CMK (cell line): ENCODE data around the gene GALNT18.

ENCODE experiments used
- DNase-seq: peaks from one replicate; pipeline ENCODE4 v3.0.0-alpha.2; 2010; ENCODE audit warnings: low read depth

Gene GALNT18

DNA sequence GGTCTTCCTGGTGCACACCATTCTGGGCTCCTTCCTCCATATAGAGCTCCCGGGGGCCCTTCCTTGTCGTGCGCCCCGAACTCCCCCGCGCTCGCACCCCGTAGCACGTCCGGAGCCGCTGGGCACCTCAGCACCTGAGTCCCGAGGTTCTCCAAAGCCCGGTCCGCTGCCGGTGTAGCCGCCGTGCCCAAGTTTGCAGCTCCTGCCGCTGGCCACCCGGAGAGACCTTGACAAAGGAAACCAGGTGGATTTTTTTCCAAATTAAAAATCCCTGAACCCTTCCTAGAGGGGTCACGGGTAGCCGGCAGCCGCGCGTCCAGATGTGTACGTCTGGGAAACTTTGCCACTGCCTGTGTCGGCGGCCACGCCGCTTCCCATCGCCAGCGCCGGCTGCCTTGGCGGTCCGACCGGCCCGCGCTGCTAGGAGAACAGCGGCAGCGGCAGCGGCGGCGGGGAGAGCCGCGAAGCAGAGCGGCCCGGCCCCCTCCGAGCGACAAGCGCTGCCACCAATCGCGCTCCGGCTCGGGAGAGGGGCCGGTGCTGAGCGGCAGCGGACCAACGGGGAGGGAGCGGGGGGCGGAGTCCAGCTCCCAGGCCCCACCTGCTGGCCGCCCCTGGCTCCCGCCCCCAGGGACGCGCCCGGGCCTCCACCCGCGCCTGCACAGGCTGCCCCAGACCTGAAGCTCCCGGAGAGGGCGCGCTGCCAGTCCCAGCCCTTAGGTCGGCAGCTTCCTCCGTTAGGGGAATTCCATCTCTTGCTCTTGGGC, at the start of gene GALNT18:
TSS of gene GALNT18 (minus strand) at position 433 of the 767 bp plus-strand sequence.
- no peak for DNase-seq

DNA sequence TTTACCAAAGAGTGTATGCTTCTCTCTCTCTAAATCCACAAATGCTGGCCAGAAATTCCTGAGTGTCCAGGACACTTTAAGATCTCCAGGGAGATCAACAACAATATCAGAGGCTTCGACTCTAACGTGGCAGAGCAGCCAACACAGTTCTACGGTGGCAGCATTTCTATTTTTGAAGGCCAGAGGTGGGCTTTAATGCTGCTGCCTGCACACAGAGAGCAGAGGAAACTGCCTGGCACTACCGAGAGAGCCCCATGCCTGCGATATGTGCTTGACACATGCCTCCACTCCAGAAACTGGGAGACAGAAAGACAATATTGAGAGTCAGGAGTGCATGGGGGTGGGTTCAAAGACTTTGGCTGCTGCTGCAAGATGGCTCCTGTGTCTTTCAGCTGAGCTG, 48.8 kb upstream of the GALNT18 start:
- no peak for DNase-seq

GRCh38 chr11:11669233-11669846, 47.5 kb upstream of the GALNT18 start:
- no peak for DNase-seq

DNA sequence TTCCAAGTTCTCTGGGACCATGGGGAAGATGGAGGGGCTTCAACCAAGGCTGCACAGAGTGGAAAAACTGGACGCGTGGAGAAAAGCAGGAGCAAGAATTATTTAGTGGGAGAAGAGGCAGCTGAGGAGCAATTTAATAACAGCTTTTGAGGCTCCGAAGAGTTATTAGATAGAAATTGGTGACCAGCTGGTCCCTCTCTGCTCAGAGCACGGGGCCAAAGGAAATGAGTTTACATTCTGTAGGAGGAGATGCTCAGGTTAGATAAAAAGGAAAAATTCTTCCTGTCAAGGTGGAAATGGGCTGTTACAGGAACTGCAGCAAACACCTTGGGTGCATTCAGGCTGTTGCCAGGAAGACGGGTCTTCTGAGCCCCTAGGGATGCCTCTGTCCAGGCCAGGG, 47.0 kb upstream of the GALNT18 start:
- no peak for DNase-seq

DNA sequence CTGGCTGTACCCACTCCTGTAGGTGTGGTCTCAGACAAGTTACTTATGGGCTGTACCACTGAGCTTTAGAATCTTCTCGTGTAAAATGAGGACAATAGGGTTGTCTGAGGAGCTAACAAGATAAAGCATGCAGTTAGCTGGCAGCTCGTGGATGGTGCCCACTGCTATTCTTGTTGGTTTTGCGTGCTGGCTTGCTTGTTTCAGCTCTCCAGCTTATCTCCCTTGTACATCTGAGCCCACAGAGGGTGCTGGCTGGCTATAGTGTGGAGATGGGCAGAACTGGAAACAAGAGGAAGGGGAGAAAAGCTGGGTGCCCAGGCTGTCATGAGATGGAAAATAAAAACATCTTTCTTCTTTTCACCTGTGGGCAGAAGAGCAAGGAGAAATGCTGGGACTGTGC, 46.5 kb upstream of the GALNT18 start:
- no peak for DNase-seq

DNA sequence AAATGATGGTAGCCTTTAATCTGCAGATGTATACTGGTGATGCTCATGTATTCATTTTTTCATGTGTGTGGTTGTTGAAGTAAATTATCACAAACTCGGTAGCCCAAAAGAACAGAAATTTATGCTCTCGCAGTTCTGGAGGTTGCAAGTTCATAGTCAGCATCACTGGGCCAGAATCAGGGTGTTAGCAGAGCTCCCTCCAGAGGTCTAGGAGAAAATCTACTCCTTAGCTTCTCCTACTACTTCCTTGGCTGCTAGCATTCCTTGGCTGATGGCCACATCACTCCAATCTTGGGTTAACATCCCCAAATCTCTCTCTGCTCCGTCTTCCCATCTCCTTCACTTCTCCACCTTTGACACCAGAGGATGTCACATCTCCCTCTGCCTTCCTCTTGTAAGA, 45.3 kb upstream of the GALNT18 start:
- no peak for DNase-seq

GRCh38 chr11:11665407-11665806, 43.6 kb upstream of the GALNT18 start:
- no peak for DNase-seq

- DNase-seq = no peak
Measured at GRCh38 chr11:11663907-11664306, 42.1 kb upstream of the GALNT18 start.

DNA sequence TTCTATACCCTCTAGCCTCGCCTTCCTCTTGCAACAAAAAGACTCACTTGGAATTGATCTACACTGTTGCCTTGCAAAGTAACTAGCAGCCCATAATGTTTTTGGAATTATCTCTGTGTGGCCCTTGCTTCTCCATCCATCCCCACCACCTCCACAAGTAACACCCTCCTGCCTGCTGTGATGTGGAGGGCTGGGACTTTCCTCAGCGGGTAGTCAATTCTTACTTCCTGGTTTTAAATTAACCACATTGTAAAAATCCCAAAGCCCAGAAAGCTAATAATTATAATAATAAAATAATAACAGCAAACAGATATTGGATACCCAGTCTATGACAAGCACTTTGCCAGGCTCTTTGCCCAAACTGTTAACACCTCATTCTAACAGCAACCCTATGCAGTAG, 40.8 kb upstream of the GALNT18 start:
- no peak for DNase-seq

GRCh38 chr11:11661326-11662040, 39.7 kb upstream of the GALNT18 start:
- DNase-seq = no peak

DNA sequence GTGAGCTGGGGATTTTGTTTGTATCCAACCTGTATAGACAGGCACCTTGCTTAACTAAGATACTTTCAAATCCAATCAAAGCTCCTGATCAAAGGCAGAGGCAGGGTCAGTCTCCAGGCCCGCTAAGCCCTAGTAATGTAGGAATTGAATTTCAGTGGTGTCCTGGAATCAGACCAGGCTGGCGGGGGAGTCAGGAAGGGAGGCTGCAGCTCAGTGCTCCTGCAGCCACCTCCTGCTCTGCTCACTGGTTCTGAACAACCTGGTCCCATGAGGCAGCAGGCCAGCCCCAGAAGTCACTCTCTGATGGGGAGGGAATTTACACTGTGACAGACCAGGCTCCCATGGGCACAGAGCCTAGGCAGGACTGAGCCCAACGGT, 38.5 kb upstream of the GALNT18 start:
- no peak for DNase-seq

DNA sequence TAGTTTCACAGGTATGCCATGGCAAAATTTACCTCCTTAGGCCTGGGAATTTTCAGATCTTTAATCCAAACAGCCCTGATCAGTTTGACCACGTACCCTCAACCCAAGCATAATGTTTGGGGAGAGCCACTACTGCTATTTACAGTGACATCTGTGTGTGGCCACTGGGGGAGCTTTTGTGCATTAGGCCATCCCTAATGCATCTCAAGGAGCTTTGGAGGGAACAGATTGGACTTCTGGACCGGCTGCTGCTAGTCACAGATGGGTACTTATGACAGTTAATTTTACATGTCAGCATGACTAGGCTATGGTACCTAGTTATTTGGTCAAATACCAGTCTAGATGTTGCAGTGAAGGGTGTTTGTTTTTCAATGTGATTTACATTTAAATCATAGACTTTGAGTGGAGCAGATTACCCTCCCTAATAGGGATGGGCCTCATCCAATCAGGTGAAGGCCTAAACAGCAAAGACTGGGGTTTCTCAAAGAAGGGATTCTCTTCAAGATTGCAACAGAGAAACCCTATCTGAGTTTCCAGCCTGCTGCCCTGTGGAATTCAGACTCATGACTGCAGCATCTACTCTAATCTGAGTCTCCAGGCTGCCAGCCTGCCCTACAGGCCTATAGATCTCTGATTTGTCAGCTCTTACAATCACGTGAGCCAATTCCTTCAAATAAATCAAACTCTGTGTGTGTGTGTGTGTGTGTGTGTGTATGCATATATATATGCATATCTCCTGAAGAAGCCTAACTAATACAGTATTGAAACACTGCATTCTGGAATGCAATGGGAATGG, 38.0 kb upstream of the GALNT18 start:
- no peak for DNase-seq

GRCh38 chr11:11657218-11657955, 35.6 kb upstream of the GALNT18 start:
- DNase-seq = no peak

DNA sequence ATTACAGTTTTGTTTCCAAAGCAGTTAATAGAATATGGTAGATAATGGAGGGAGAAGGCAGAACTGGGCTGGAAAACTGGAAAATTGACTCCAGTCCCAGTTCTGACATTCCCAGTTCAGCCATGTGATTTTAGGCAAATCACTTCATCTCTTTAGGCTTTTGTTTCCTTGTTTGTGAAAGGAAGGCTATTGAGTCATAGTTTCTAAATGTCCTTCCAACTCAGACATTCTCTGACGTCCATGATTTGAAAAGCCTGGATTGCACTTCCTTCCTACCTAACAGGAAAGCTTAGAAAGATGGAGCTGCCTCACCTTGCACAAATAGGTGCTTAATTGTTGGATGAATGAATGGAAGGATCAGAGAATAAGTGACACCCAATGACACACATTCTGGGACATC, 19.8 kb upstream of the GALNT18 start:
- DNase-seq = no peak

DNA sequence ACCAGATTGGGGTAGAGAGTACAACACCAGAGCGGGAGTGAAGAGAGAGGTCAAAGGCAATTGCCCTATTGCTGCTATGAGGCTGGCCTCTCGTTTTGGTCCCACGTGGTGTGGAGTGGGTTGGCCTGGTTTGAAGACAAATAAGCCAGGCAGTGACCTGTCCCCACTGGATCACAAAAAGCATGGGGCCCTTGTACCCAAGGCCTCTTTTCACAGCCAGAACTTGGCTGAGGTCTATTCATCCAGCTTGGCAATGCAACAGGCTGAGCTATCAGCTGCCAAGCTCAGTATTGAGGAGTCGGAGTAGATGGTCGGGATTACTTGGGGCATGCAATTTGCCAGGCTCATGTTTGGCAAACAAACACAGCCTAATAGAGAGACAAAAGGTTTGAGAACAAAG, 19.2 kb upstream of the GALNT18 start:
- DNase-seq = no peak

GRCh38 chr11:11640152-11640551, 18.3 kb upstream of the GALNT18 start:
- DNase-seq = no peak

- DNase-seq = no peak
Measured at GRCh38 chr11:11636671-11637070, 14.9 kb upstream of the GALNT18 start.

GRCh38 chr11:11635443-11635842, 13.6 kb upstream of the GALNT18 start:
- no peak for DNase-seq

DNA sequence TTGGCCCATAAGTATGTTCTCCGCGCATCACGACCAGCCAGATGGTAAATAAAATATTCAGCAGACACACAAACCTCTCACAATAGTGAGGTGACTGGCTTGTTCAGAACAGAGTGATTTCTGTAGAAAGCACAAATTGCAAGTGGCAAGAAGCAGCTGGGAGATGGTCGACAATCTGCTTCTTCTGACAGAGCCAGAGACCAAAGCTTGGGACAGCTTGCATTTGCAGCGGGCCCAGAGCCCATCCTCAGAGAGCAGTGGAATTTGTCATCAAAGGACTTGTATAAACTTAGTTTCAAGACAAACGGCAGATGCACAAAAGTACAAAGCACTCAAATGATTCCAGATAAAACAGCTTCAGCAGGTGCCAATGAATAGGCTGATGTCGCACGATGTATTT, 7.6 kb upstream of the GALNT18 start:
- DNase-seq = no peak

DNA sequence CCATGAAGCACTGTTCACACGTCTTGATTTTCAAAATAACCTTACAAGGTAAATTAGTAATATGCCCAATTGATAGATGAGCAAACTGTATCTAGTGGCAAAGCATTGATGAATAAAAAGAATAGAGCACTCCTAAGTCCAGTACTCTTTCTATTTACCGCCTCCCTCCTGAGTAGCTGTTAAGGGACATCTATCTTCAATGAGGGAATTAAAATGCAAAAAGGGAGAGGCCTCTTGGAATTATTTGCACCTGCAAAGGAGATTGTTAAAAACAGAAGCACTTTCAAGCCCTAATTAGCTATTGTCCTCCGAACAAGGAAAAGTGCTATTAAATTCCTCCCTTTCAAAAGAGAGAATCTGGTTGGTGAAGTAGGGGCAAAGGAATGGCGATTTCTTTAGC, 6.8 kb upstream of the GALNT18 start:
- no peak for DNase-seq

DNA sequence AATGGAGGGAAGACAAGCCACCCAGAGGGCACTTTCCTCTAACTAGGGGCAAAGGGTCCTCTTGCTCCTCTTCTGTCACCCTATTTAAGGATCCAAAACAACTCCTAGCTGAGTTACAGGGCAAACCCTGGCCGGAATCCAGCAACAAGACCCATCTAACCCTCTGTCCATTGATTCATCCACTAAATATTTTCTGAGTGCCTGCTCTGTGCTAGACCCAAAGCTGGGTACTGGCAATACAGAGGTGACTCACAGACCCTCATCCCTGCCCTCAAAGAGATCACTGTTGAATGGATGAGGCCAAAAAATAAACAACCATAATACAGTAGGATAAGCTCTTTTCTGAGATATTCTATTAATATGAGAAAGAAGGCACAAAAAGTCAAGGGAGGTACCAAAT, 4.3 kb upstream of the GALNT18 start:
- DNase-seq = no peak

- DNase-seq = no peak
Measured at GRCh38 chr11:11624926-11625325, 3.1 kb upstream of the GALNT18 start.
